MM.1S (cell line): ENCODE measurements around the gene CFAP54.

Source experiments
- CTCF ChIP-seq: fragments of 300-600 bp; sonication (generic); IDR thresholded peaks from 2 replicates; pipeline ENCODE4 v1.5.1; 2016; ENCODE audit warnings: antibody characterized with exemption, low read length, mixed read lengths
- EZH2phosphoT487 ChIP-seq: fragments of 300-600 bp; sonication (generic); IDR thresholded peaks from 2 replicates; pipeline ENCODE4 v1.6.1; 2018; ENCODE audit warnings: antibody characterized with exemption, low read length

- TF ChIP-seq CTCF (no peak), EZH2phosphoT487 (no peak)
Measured at GRCh38 chr12:96501133-96501761, 11.9 kb downstream of the CFAP54 start.
